ENCODE data around the gene CNTNAP2. TPM values are rescaled to one million over a fixed set of nuclear protein-coding genes. Genes with fewer than 3 reads are reported as not detected.
"Not testable (repeated sequence)": the region's sequence is repeated elsewhere in the genome, so short reads cannot be mapped to it uniquely, and the experiment has no call there.

The CNTNAP2 gene
- total and polyA plus RNA-seq, 4 donors = 41.3 to 127 (median 67.8) TPM

- WGBS (ENCODE audit: insufficient coverage) = no CpG with 5 or more reads among the region's 2 CpGs
- Histone ChIP-seq H3K36me3 (ENCODE audit: control insufficient read depth, insufficient read depth, low read length) (no peaks in the 10 kb centered on the region), H3K27me3 (ENCODE audit: control insufficient read depth, insufficient read depth, low read length) (no peaks in the 10 kb centered on the region), H3K4me3 (ENCODE audit: low read depth, low read length) (no peak overlapping the region), H3K9me3 (ENCODE audit: control insufficient read depth, insufficient read depth, low read length) (no peaks in the 10 kb centered on the region), H3K27ac (ENCODE audit: low read depth, low read length) (no peak overlapping the region), H3K4me1 (ENCODE audit: control insufficient read depth, insufficient read depth, low read length) (no peaks in the 10 kb centered on the region)
- DNase-seq (ENCODE audit: low read depth in 4 of 6, low spot score in 6 of 6) = no peak
Measured at GRCh38 chr7:148412691-148413090, 2296.1 kb downstream of the CNTNAP2 start.

GRCh38 chr7:148419856-148420832, 2303.5 kb downstream of the CNTNAP2 start:
- H3K27ac ChIP-seq (ENCODE audit: low read depth, low read length) = no peak overlapping the region
- DNase-seq (ENCODE audit: low read depth in 4 of 6, low spot score in 6 of 6) = peak in 1 of 6 donors; percentile 52
- H3K9me3 ChIP-seq (ENCODE audit: control insufficient read depth, insufficient read depth, low read length) = no peaks in the 10 kb centered on the region
- H3K4me1 ChIP-seq (ENCODE audit: control insufficient read depth, insufficient read depth, low read length) = no peaks in the 10 kb centered on the region
- H3K36me3 ChIP-seq (ENCODE audit: control insufficient read depth, insufficient read depth, low read length) = no peaks in the 10 kb centered on the region
- H3K27me3 ChIP-seq (ENCODE audit: control insufficient read depth, insufficient read depth, low read length) = peaks cover 2% of the 10 kb centered on the region
- no peak overlapping the region for H3K4me3 ChIP-seq (ENCODE audit: low read depth, low read length)
- 100% methylated on average over 5 of the region's 11 CpGs for WGBS (ENCODE audit: insufficient coverage)

DNA sequence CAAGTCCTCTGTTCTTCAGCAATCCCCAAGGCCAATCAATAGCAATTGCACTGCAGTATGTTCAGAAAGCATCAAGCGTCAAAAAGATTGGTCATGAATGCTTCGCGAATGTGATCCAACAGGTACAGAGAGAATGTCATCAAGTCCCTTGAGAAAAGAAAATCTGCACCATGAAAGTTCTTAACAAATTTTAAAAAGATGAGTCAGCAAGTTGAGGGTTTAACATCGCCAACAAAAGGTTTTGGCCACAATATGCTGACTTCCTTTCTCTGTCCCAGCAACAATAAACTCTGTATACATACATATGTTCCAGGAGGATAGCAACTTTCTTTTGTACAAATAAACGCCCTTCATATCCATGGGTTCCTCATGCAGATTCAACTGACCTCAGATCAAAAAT, 2305.4 kb downstream of the CNTNAP2 start:
- Histone ChIP-seq H3K36me3 (ENCODE audit: control insufficient read depth, insufficient read depth, low read length) (no peaks in the 10 kb centered on the region), H3K27me3 (ENCODE audit: control insufficient read depth, insufficient read depth, low read length) (peaks cover 2% of the 10 kb centered on the region), H3K27ac (ENCODE audit: low read depth, low read length) (no peak overlapping the region), H3K9me3 (ENCODE audit: control insufficient read depth, insufficient read depth, low read length) (no peaks in the 10 kb centered on the region), H3K4me3 (ENCODE audit: low read depth, low read length) (no peak overlapping the region), H3K4me1 (ENCODE audit: control insufficient read depth, insufficient read depth, low read length) (no peaks in the 10 kb centered on the region)
- WGBS (ENCODE audit: insufficient coverage) = no CpG with 5 or more reads among the region's 5 CpGs
- DNase-seq (ENCODE audit: low read depth in 4 of 6, low spot score in 6 of 6) = no peak

DNA sequence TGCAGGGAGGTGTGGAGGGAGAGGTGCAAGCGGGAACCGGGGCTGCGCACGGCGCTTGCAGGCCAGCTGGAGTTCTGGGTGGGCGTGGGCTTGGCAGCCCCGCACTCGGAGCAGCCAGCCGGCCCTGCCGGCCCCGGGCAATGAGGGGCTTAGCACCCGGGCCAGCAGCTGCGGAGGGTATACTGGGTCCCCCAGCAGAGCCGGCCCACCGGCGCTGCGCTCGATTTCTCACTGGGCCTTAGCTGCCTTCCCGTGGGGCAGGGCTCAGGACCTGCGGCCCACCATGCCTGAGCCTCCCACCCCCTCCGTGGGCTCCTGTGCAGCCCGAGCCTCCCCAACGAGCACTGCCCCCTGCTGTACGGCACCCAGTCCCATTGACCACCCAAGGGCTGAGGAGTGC, 2309.8 kb downstream of the CNTNAP2 start:
- WGBS (ENCODE audit: insufficient coverage) = 90% methylated on average over 24 of the region's 24 CpGs
- not testable (repeated sequence) for H3K36me3 ChIP-seq (ENCODE audit: control insufficient read depth, insufficient read depth, low read length); H3K9me3 ChIP-seq (ENCODE audit: control insufficient read depth, insufficient read depth, low read length); H3K4me3 ChIP-seq (ENCODE audit: low read depth, low read length); H3K4me1 ChIP-seq (ENCODE audit: control insufficient read depth, insufficient read depth, low read length); H3K27me3 ChIP-seq (ENCODE audit: control insufficient read depth, insufficient read depth, low read length); H3K27ac ChIP-seq (ENCODE audit: low read depth, low read length); DNase-seq (ENCODE audit: low read depth in 4 of 6, low spot score in 6 of 6)

DNA sequence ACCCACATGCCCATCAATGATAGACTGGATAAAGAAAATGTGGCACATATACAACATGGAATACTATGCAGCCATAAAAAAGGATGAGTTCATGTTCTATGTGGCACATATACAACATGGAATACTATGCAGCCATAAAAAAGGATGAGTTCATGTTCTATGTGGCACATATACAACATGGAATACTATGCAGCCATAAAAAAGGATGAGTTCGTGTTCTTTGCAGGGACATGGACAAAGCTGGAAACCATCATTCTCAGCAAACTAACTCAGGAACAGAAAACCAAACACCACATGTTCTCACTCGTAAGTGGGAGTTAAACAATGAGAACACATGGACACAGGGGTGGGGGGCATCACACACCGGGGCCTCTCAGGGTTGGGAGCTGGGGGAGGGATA, 2314.1 kb downstream of the CNTNAP2 start:
- not testable (repeated sequence) for H3K36me3 ChIP-seq (ENCODE audit: control insufficient read depth, insufficient read depth, low read length); H3K27ac ChIP-seq (ENCODE audit: low read depth, low read length); DNase-seq (ENCODE audit: low read depth in 4 of 6, low spot score in 6 of 6); H3K9me3 ChIP-seq (ENCODE audit: control insufficient read depth, insufficient read depth, low read length); H3K4me1 ChIP-seq (ENCODE audit: control insufficient read depth, insufficient read depth, low read length); H3K4me3 ChIP-seq (ENCODE audit: low read depth, low read length); H3K27me3 ChIP-seq (ENCODE audit: control insufficient read depth, insufficient read depth, low read length)
- no CpG with 5 or more reads among the region's 3 CpGs for WGBS (ENCODE audit: insufficient coverage)

GRCh38 chr7:148433521-148434180, 2317.1 kb downstream of the CNTNAP2 start:
- Histone ChIP-seq H3K27me3 (ENCODE audit: control insufficient read depth, insufficient read depth, low read length) (no peaks in the 10 kb centered on the region), H3K4me3 (ENCODE audit: low read depth, low read length) (no peak overlapping the region), H3K36me3 (ENCODE audit: control insufficient read depth, insufficient read depth, low read length) (no peaks in the 10 kb centered on the region), H3K27ac (ENCODE audit: low read depth, low read length) (no peak overlapping the region), H3K9me3 (ENCODE audit: control insufficient read depth, insufficient read depth, low read length) (no peaks in the 10 kb centered on the region), H3K4me1 (ENCODE audit: control insufficient read depth, insufficient read depth, low read length) (no peaks in the 10 kb centered on the region)
- no peak for DNase-seq (ENCODE audit: low read depth in 4 of 6, low spot score in 6 of 6)
- no CpG with 5 or more reads among the region's 3 CpGs for WGBS (ENCODE audit: insufficient coverage)

- Histone ChIP-seq H3K27ac (ENCODE audit: low read depth, low read length) (no peak overlapping the region), H3K4me1 (ENCODE audit: control insufficient read depth, insufficient read depth, low read length) (no peaks in the 10 kb centered on the region), H3K4me3 (ENCODE audit: low read depth, low read length) (no peak overlapping the region), H3K9me3 (ENCODE audit: control insufficient read depth, insufficient read depth, low read length) (no peaks in the 10 kb centered on the region), H3K36me3 (ENCODE audit: control insufficient read depth, insufficient read depth, low read length) (no peaks in the 10 kb centered on the region), H3K27me3 (ENCODE audit: control insufficient read depth, insufficient read depth, low read length) (no peaks in the 10 kb centered on the region)
- DNase-seq (ENCODE audit: low read depth in 4 of 6, low spot score in 6 of 6) = peak in 2 of 6 donors; percentile 57 to 76
- WGBS (ENCODE audit: insufficient coverage) = 66% methylated on average over 8 of the region's 13 CpGs
Measured at GRCh38 chr7:148434181-148434757, 2317.7 kb downstream of the CNTNAP2 start.

- Histone ChIP-seq H3K4me1 (ENCODE audit: control insufficient read depth, insufficient read depth, low read length) (no peaks in the 10 kb centered on the region), H3K27me3 (ENCODE audit: control insufficient read depth, insufficient read depth, low read length) (no peaks in the 10 kb centered on the region), H3K9me3 (ENCODE audit: control insufficient read depth, insufficient read depth, low read length) (no peaks in the 10 kb centered on the region), H3K4me3 (ENCODE audit: low read depth, low read length) (no peak overlapping the region), H3K27ac (ENCODE audit: low read depth, low read length) (no peak overlapping the region), H3K36me3 (ENCODE audit: control insufficient read depth, insufficient read depth, low read length) (no peaks in the 10 kb centered on the region)
- no CpG with 5 or more reads among the region's 2 CpGs for WGBS (ENCODE audit: insufficient coverage)
- no peak for DNase-seq (ENCODE audit: low read depth in 4 of 6, low spot score in 6 of 6)
Measured at GRCh38 chr7:148434887-148435286, 2318.3 kb downstream of the CNTNAP2 start.

GRCh38 chr7:148435715-148436114, 2319.1 kb downstream of the CNTNAP2 start:
- DNase-seq (ENCODE audit: low read depth in 4 of 6, low spot score in 6 of 6) = no peak
- no peak overlapping the region for H3K4me3 ChIP-seq (ENCODE audit: low read depth, low read length)
- H3K4me1 ChIP-seq (ENCODE audit: control insufficient read depth, insufficient read depth, low read length) = no peaks in the 10 kb centered on the region
- 68% methylated on average over 5 of the region's 6 CpGs for whole genome bisulfite sequencing (ENCODE audit: insufficient coverage)
- no peak overlapping the region for H3K27ac ChIP-seq (ENCODE audit: low read depth, low read length)
- no peaks in the 10 kb centered on the region for H3K27me3 ChIP-seq (ENCODE audit: control insufficient read depth, insufficient read depth, low read length)
- H3K36me3 ChIP-seq (ENCODE audit: control insufficient read depth, insufficient read depth, low read length) = no peaks in the 10 kb centered on the region
- no peaks in the 10 kb centered on the region for H3K9me3 ChIP-seq (ENCODE audit: control insufficient read depth, insufficient read depth, low read length)
